Measurements from ENCODE around the gene SPPL2C. TPM values are rescaled to one million over a fixed set of nuclear protein-coding genes. Genes with fewer than 3 reads are reported as not detected.
A peak's percentile ranks its signal among the peaks of the same experiment; 100 is the strongest.

SPPL2C gene
- polyA plus RNA-seq, 3 donors from 2014 or later = not detected

DNA sequence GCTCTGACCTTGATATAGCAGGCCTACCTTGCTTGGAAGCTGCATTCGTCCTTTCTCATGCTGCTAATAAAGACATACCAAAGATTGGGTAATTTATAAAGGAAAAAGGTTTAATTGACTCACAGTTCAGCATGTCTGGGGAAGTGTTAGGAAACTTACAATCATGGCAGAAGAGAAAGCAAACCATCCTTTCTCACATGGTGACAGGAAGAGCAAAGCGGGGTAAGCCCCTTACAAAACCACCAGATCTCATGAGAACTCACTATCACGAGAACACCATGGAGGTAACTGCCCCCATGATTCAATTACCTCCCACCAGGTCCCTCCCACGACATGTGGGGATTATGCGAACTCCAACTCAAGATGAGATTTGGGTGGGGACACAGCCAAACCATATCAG lies 43.7 kb downstream of the SPPL2C start:
- no peak for DNase-seq

DNA sequence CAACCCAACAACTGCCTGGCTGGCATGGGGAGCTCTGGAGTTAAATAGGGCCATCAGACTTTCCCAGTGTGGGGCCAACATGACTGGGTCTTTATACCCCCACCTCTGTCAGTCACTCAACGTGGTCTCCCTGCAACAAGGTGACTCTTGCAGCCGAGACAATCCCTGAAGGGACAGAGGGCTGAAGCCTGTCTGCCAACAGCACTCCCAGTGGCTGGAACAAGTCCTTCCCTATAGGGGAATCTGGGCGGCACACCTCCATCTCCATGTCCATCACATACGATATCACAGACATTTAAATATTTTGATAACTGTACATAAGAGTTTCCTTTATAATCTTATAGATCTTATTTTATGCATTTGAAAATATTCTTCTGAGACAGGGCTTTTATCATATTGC lies 44.9 kb downstream of the SPPL2C start:
- Mint-ChIP-seq H3K36me3 (peaks cover 0 to 3% (median 0%) of the 10 kb centered on the region in 3 donors), H3K9me3 (peaks cover 0 to 9% (median 0%) of the 10 kb centered on the region in 6 donors), H3K4me3 (no peak overlapping the region)

More for the DNA sequence above, 43.7 kb downstream of the SPPL2C start:
- peaks cover 0 to 8% (median 2%) of the 10 kb centered on the region in 3 donors for H3K27me3 Mint-ChIP-seq (ENCODE audit: low read depth in 3 of 3)
- no peak overlapping the region for H3K27ac Mint-ChIP-seq
- peaks cover 0 to 11% (median under 1%) of the 10 kb centered on the region in 6 donors for H3K9me3 Mint-ChIP-seq
- H3K36me3 Mint-ChIP-seq = peaks cover 0 to 3% (median 0%) of the 10 kb centered on the region in 3 donors
- no peak overlapping the region for H3K4me3 Mint-ChIP-seq
- no peaks in the 10 kb centered on the region for H3K4me1 Mint-ChIP-seq

DNA sequence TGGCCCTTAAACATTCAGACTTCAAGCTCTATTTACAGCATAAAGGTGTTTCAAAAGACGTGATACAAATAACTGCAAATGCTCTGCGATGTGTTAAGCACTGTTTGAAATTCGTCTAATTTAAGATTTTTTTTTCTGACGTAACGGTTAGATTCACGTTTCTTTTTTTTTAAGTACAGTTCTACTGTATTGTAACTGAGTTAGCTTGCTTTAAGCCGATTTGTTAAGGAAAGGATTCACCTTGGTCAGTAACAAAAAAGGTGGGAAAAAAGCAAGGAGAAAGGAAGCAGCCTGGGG lies 49.0 kb downstream of the SPPL2C start:
- Mint-ChIP-seq H3K27ac (peak overlapping the region in 5 of 6 donors; percentile 29 to 66 (median 45)), H3K4me3 (peak overlapping the region; percentile 76 to 92 (median 83)), H3K27me3 (ENCODE audit: low read depth in 3 of 3) (peaks cover 12 to 24% (median 18%) of the 10 kb centered on the region in 3 donors), H3K36me3 (no peaks in the 10 kb centered on the region), H3K4me1 (peaks cover 9 to 10% of the 10 kb centered on the region in 2 donors), H3K9me3 (no peaks in the 10 kb centered on the region)
- no peak for DNase-seq

More for the DNA sequence above, 44.9 kb downstream of the SPPL2C start:
- DNase-seq = no peak
- Mint-ChIP-seq H3K27me3 (ENCODE audit: low read depth in 3 of 3) (peaks cover 2 to 13% (median 10%) of the 10 kb centered on the region in 3 donors), H3K27ac (no peak overlapping the region), H3K4me1 (no peaks in the 10 kb centered on the region)

DNA sequence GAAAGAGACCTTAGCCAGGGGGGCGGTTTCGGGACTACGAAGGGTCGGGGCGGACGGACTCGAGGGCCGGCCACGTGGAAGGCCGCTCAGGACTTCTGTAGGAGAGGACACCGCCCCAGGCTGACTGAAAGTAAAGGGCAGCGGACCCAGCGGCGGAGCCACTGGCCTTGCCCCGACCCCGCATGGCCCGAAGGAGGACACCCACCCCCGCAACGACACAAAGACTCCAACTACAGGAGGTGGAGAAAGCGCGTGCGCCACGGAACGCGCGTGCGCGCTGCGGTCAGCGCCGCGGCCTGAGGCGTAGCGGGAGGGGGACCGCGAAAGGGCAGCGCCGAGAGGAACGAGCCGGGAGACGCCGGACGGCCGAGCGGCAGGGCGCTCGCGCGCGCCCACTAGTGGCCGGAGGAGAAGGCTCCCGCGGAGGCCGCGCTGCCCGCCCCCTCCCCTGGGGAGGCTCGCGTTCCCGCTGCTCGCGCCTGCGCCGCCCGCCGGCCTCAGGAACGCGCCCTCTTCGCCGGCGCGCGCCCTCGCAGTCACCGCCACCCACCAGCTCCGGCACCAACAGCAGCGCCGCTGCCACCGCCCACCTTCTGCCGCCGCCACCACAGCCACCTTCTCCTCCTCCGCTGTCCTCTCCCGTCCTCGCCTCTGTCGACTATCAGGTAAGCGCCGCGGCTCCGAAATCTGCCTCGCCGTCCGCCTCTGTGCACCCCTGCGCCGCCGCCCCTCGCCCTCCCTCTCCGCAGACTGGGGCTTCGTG lies 49.5 kb downstream of the SPPL2C start, which contains the start of gene MAPT:
Gene MAPT (plus strand): TSS at position 533 of the 763 bp plus-strand sequence. CDS start 67,784 bp downstream, outside the sequence.
- peak within 1 kb of the TSS in 5 of 6 donors; percentile 29 to 67 (median 58) for H3K27ac Mint-ChIP-seq
- DNase-seq = peak; percentile 85 to 89 (median 87)
- no peaks in the 10 kb centered on the region for H3K9me3 Mint-ChIP-seq
- H3K4me3 Mint-ChIP-seq = peak within 1 kb of the TSS; percentile 82 to 92 (median 87)
- H3K36me3 Mint-ChIP-seq = no peaks in the 10 kb centered on the region
- H3K27me3 Mint-ChIP-seq (ENCODE audit: low read depth in 3 of 3) = peaks cover 12 to 24% (median 19%) of the 10 kb centered on the region in 3 donors
- peaks cover 9 to 10% of the 10 kb centered on the region in 2 donors for H3K4me1 Mint-ChIP-seq

DNA sequence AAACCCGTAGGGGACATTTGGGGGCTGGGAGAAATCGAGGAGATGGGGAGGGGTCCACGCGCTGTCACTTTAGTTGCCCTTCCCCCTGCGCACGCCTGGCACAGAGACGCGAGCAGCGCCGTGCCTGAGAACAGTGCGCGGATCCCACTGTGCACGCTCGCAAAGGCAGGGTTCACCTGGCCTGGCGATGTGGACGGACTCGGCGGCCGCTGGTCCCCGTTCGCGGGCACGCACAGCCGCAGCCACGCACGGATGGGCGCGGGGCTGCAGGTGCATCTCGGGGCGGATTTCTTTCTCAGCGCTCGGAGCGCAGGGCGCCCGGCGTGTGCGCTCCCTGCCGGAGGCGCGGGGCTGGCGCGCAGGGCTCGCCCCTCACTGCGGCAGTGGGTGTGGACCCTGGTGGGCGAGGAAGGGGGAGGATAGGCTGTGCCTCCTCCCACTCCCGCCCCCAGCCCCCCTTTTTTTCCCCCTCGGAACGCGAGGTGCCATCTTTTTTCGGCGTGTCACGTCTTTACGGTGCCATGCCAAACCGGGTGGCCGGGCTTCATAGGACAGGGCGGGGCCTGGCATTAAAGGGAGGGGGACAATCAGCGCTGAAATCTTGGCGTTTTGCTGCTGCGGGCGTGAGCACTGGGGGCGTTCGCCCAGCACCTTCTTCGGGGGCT lies 50.8 kb downstream of the SPPL2C start:
- peak; percentile 6 to 11 (median 7) for DNase-seq
- H3K9me3 Mint-ChIP-seq = no peaks in the 10 kb centered on the region
- peaks cover 9 to 10% of the 10 kb centered on the region in 2 donors for H3K4me1 Mint-ChIP-seq
- H3K4me3 Mint-ChIP-seq = peak overlapping the region; percentile 82 to 92 (median 87)
- H3K27me3 Mint-ChIP-seq (ENCODE audit: low read depth in 3 of 3) = peaks cover 10 to 23% (median 19%) of the 10 kb centered on the region in 3 donors
- H3K27ac Mint-ChIP-seq = no peak overlapping the region
- no peaks in the 10 kb centered on the region for H3K36me3 Mint-ChIP-seq

DNA sequence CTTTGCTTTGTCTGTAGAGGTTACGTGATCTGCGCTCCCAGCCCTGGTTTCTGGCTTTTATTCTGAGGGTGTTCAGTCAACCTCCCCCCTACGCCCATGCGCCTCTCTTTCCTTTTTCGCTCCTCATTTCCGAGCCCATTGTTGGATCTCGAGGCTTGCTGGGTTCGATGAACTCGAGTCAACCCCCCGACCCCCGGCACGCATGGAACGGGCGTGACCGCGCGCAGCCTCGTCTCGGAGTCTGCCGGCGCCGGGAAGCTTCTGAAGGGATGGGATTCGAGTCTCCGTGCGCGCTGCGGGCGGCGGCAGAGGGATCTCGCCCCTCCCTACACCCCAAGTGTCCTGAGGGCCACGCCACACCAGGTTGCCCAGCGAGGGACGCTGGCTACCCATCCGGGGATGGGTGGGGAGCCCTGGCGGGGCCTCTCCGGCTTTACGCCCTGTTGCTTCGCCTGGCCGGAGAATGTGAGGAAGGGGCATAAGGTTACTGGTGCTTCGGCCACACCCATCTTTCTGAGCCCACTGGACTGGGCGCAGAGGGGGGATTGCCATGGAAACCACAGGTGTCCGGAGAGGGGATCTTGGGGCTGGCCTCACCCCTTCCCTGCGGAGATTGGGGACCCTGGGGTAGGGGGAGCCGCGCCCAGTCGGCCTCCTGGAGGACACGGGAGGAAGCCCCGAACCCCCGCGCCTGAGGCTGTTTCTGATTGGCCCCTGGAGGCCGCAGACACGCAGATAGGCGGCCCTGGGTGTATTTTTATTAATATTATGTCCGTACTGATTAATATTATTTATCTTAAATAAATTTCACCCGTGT lies 51.5 kb downstream of the SPPL2C start:
- Mint-ChIP-seq H3K36me3 (no peaks in the 10 kb centered on the region), H3K4me1 (peaks cover 9 to 10% of the 10 kb centered on the region in 2 donors), H3K27me3 (ENCODE audit: low read depth in 3 of 3) (peaks cover 10 to 23% (median 19%) of the 10 kb centered on the region in 3 donors), H3K27ac (no peak overlapping the region), H3K9me3 (no peaks in the 10 kb centered on the region), H3K4me3 (peak overlapping the region; percentile 70 to 92 (median 82))
- no peak for DNase-seq

Other genes with a start within 250 kb of the SPPL2C start
- not detected for gene CRHR1, start 60.6 kb upstream of the SPPL2C start, polyA plus RNA-seq
- gene MAPT, start 49.7 kb downstream of the SPPL2C start, polyA plus RNA-seq = under 1 TPM in 1 of 3 donors, not detected in 2; 0.40 TPM
- gene STH, start 154.4 kb downstream of the SPPL2C start, polyA plus RNA-seq = not detected